SK-N-SH (cell line): ENCODE data around the gene ENTREP3. TPM values are rescaled to one million over a fixed set of nuclear protein-coding genes. Genes with fewer than 3 reads are reported as not detected.
"Not testable (repeated sequence)": the region's sequence is repeated elsewhere in the genome, so short reads cannot be mapped to it uniquely, and the experiment has no call there.

Source experiments
- CTCF ChIA-PET: fragments of 300-600, 350-600 bp; formaldehyde crosslinking; extraction: SDS; loops from one replicate; lab custom pipeline; 2021; lab: Yijun Ruan, JAX
- POLR2A ChIA-PET: fragments of 350-600 bp; sonication (Branson Sonifier 250); formaldehyde crosslinking; extraction: SDS; loops from one replicate; lab custom pipeline; 2020; ENCODE audit warnings: antibody characterized with exemption, inconsistent platforms; lab: Yijun Ruan, JAX
- DNase-seq: peaks from one replicate; pipeline ENCODE4 v3.0.0; 2012
- H2AFZ ChIP-seq: fragments of 200-600 bp; sonication (generic); 2 replicates; pipeline ENCODE4 v1.8.1; 2016; ENCODE audit warnings: antibody characterized with exemption, mild to moderate bottlenecking, low read depth
- H3F3A ChIP-seq: fragments of 200-600 bp; sonication (generic); replicated peaks from 2 replicates; pipeline ENCODE3; 2016; ENCODE audit warnings: antibody characterized with exemption, mild to moderate bottlenecking; ENCODE audit not compliant: insufficient read depth
- H3K27ac ChIP-seq, 2 experiments: fragments of 200-500 bp in 1 of 2; fragments of 200-600 bp in 1 of 2; sonication (Bioruptor generic) in 1 of 2; sonication (generic), shearing (Covaris generic) in 1 of 2; 2 replicates each; pipeline versions ENCODE4 v1.5.1 to v1.6.1; 2014 to 2016; ENCODE audit warnings: low read depth in 2 of 2, inconsistent platforms in 1 of 2, low read length in 1 of 2, mild to moderate bottlenecking in 1 of 2, mixed read lengths in 1 of 2
- H3K27me3 ChIP-seq: fragments of 200-600 bp; sonication (generic), shearing (Covaris generic); 2 replicates; pipeline ENCODE4 v1.6.1; 2016; ENCODE audit warnings: mixed run types; ENCODE audit not compliant: insufficient read depth
- H3K36me3 ChIP-seq, 2 experiments: fragments of 200-500 bp in 1 of 2; fragments of 200-600 bp in 1 of 2; sonication (Bioruptor generic) in 1 of 2; sonication (generic) in 1 of 2; replicated peaks in 1 of 2; 2 replicates each; pipeline versions ENCODE3 to v1.5.1; 2014 to 2016; ENCODE audit warnings: low read length in 1 of 2, mild to moderate bottlenecking in 1 of 2; ENCODE audit not compliant: insufficient read depth in 2 of 2, control insufficient read depth in 1 of 2
- H3K4me1 ChIP-seq, 2 experiments: fragments of 200-500 bp in 1 of 2; fragments of 200-600 bp in 1 of 2; sonication (Bioruptor generic) in 1 of 2; sonication (generic), shearing (Covaris generic) in 1 of 2; 2 replicates each; pipeline versions ENCODE4 v1.5.1 to v1.6.1; 2014 to 2016; ENCODE audit warnings: low read depth in 1 of 2, low read length in 1 of 2, mixed run types in 1 of 2; ENCODE audit not compliant: insufficient read depth in 2 of 2, control insufficient read depth in 1 of 2
- H3K4me2 ChIP-seq: fragments of 200-600 bp; sonication (generic), shearing (Covaris generic); 2 replicates; pipeline ENCODE4 v1.6.1; 2017; ENCODE audit warnings: mixed run types
- H3K4me3 ChIP-seq, 2 experiments: fragments of 200-500 bp in 1 of 2; fragments of 200-600 bp in 1 of 2; sonication (Bioruptor generic) in 1 of 2; sonication (generic), shearing (Covaris generic) in 1 of 2; 2 replicates each; pipeline versions ENCODE4 v1.5.1 to v1.8.1; 2014 to 2016; ENCODE audit warnings: low read depth in 2 of 2, inconsistent platforms in 1 of 2, low read length in 1 of 2, mild to moderate bottlenecking in 1 of 2, mixed read lengths in 1 of 2, moderate library complexity in 1 of 2
- H3K79me2 ChIP-seq: fragments of 200-600 bp; sonication (generic); 2 replicates; pipeline ENCODE4 v1.8.1; 2017; ENCODE audit warnings: mild to moderate bottlenecking; ENCODE audit not compliant: insufficient read depth
- H3K9ac ChIP-seq: fragments of 200-600 bp; sonication (generic); 2 replicates; pipeline ENCODE4 v1.6.1; 2017; ENCODE audit warnings: mixed run types
- H3K9me2 ChIP-seq: fragments of 200-600 bp; sonication (generic); 2 replicates; pipeline ENCODE4 v1.6.1; 2017; ENCODE audit warnings: mixed run types
- H3K9me3 ChIP-seq: fragments of 200-600 bp; sonication (generic); 2 replicates; pipeline ENCODE4 v1.6.1; 2017; ENCODE audit warnings: mixed run types, mild to moderate bottlenecking, moderate library complexity
- H4K20me1 ChIP-seq: fragments of 200-600 bp; sonication (generic); 2 replicates; pipeline ENCODE4 v1.6.1; 2017; ENCODE audit warnings: mild to moderate bottlenecking, mixed run types; ENCODE audit not compliant: insufficient read depth
- CTCF ChIP-seq: fragments of 200-600 bp; sonication (generic); IDR thresholded peaks from 2 replicates; pipeline ENCODE4 v1.6.1; 2017; ENCODE audit warnings: antibody characterized with exemption, mild to moderate bottlenecking, moderate library complexity
- EZH2phosphoT487 ChIP-seq: fragments of 200-600 bp; sonication (generic); IDR thresholded peaks from 2 replicates; pipeline ENCODE4 v1.6.1; 2017; ENCODE audit warnings: low read depth, mixed run types, mild to moderate bottlenecking, antibody characterized with exemption, moderate library complexity, borderline replicate concordance
- FOXJ3 ChIP-seq: sonication (generic); formaldehyde crosslinking; IDR thresholded peaks from 2 replicates; pipeline ENCODE4 v1.5.1; 2020; ENCODE audit warnings: mild to moderate bottlenecking, missing genetic modification reagents
- FOXM1 ChIP-seq: IDR thresholded peaks from 2 replicates; pipeline ENCODE4 v1.4.0; 2012; ENCODE audit warnings: low read depth, mild to moderate bottlenecking
- GABPA ChIP-seq: IDR thresholded peaks from 2 replicates; pipeline ENCODE4 v1.4.0; 2012; ENCODE audit warnings: low read depth, mild to moderate bottlenecking
- GATA2 ChIP-seq: sonication (generic); formaldehyde crosslinking; IDR thresholded peaks from 2 replicates; pipeline ENCODE4 v1.5.0; 2020; ENCODE audit warnings: mild to moderate bottlenecking, missing genetic modification reagents
- JUND ChIP-seq: IDR thresholded peaks from 2 replicates; pipeline ENCODE4 v1.4.0; 2012
- MAX ChIP-seq: IDR thresholded peaks from 2 replicates; pipeline ENCODE4 v1.4.0; 2012; ENCODE audit warnings: low read depth
- NRF1 ChIP-seq: IDR thresholded peaks from 2 replicates; pipeline ENCODE4 v1.6.1; 2012; ENCODE audit warnings: low read depth, mild to moderate bottlenecking, low read length
- RAD21 ChIP-seq: IDR thresholded peaks from 2 replicates; pipeline ENCODE4 v1.6.1; 2012; ENCODE audit warnings: mild to moderate bottlenecking, low read length
- RFX5 ChIP-seq: IDR thresholded peaks from 2 replicates; pipeline ENCODE4 v1.6.1; 2012; ENCODE audit warnings: mild to moderate bottlenecking, improper control_type of control experiment, low read length
- SMC3 ChIP-seq: IDR thresholded peaks from 2 replicates; pipeline ENCODE4 v1.6.1; 2012; ENCODE audit warnings: low read depth, low read length, improper control_type of control experiment
- TCF12 ChIP-seq: IDR thresholded peaks from 2 replicates; pipeline ENCODE4 v1.4.0; 2012
- USF1 ChIP-seq: IDR thresholded peaks from 2 replicates; pipeline ENCODE4 v1.4.0; 2012; ENCODE audit warnings: low read depth, borderline replicate concordance
- WGBS: methylation state at CpG from one replicate; pipeline ENCODE4 v1.1.6; 2017; ENCODE audit warnings: low lambda C conversion rate; 5-methylcytosine and 5-hydroxymethylcytosine counted together
- polyA plus RNA-seq, 3 experiments: library from polyadenylated mRNA; depleted of rRNA; stranded (reverse); fragments of >200 nt; gene quantifications; 2 replicates each; pipeline ENCODE4 v1.2.3, GENCODE V29; 2012
- TF ChIP-seq, protein P1 (sequence below): fragments of 150-350 bp; IDR thresholded peaks from 2 replicates; pipeline ENCODE4 v1.6.1; 2016; ENCODE audit warnings: mild to moderate bottlenecking, low read depth, low read length
- TF ChIP-seq, protein P2 (sequence below): IDR thresholded peaks from 2 replicates; pipeline ENCODE4; 2012

ENTREP3 gene
- polyA plus RNA-seq, 1 of the 3 experiments (the other 2 are of a cell fraction): 30.6 TPM

DNA sequence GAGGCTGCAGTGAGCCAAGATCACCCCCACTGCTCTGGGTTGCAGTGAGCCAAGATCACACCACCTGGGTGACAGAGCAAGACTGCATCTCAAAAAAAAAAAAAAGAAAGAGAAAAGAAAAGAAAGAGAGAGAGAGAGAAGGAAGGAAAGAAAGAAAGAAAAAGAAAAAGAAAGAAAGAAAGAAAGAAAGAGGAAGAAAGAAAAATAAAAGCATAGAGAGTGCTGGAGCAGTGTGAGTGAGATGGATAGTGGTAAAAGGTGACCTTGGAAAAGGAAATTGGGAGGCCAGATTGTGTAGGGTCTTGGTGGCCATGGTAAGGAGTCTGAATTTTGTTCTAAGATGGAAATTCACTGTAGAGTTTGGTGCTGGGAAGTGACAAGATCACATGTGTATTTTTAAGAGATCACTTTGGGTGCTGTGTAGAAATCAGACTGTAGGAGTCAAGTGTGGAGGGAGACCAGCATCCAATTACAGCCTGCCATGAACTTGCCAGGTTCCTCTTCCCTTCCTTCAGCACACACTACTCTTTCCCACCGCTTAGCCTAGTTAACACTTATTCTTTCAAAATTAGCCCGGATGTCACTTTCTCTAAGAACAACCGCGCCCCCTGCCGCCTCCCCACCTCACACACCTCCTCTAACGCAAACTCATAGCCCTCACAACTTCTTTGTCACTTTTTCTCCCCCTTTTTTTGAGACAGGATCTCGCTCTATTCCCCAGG lies 28.9 kb downstream of the ENTREP3 start:
- under 1% methylated on average over 7 of the region's 7 CpGs for WGBS

DNA sequence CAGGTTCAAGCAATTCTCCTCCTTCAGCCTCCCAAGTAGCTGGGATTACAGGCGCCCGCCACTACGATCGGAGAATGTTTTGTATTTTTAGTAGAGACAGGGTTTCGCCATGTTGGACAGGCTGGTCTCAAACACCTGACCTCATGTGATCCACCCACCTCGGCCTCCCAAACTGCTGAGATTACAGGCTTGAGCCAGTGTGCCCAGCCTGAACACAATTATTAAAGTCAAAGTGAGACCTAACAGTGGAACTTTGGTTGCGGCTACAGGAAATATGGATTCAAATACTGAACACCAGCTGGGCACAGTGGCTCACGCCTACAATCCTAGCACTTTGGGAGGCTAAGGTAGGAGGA lies 29.9 kb downstream of the ENTREP3 start:
- H3K9me2 ChIP-seq, H3K36me3 ChIP-seq, H4K20me1 ChIP-seq, H3K27me3 ChIP-seq, H3K9me3 ChIP-seq, POLR2A ChIA-PET, H2AFZ ChIP-seq, DNase-seq, H3K4me3 ChIP-seq: not testable (repeated sequence)
- H3K27ac ChIP-seq: peak overlapping the region; percentile 0 to 86; a peak in 3 of 4 replicates
- H3K79me2 ChIP-seq: peaks cover 28% of the 10 kb centered on the region
- CTCF ChIA-PET: interaction anchor here (1.4 to 4.1 kb wide), 4 partner anchors 17 to 50 kb away, joined by 4 to 48 read pairs (median 22); partner anchors contain the start of genes MTX1, THBS3 and TRIM46
- 97% methylated on average over 8 of the region's 8 CpGs for WGBS
- H3K9ac ChIP-seq: peak overlapping the region; percentile 85; the same call in 1 of the 2 replicates
- peaks cover 34% of the 10 kb centered on the region for H3F3A ChIP-seq
- peaks cover 12 to 14% of the 10 kb centered on the region in 2 experiments; a peak in 3 of 4 replicates for H3K4me1 ChIP-seq
- peak overlapping the region; percentile 91 for H3K4me2 ChIP-seq

More for the DNA sequence above, 28.9 kb downstream of the ENTREP3 start:
- Histone ChIP-seq H3K4me2 (peak overlapping the region; percentile 91), H3K4me1 (peaks cover 12 to 14% of the 10 kb centered on the region in 2 experiments; a peak in 3 of 4 replicates), H3K4me3 (peak overlapping the region; percentile 60 to 69), H3K27ac (peak overlapping the region; percentile 86 to 93), H3K79me2 (peaks cover 28% of the 10 kb centered on the region), H3K36me3 (no peaks in the 10 kb centered on the region), H2AFZ (peak overlapping the region; percentile 83; the same call in 1 of the 2 replicates), H3F3A (peaks cover 34% of the 10 kb centered on the region), H3K9me2 (no peaks in the 10 kb centered on the region), H4K20me1 (no peaks in the 10 kb centered on the region), H3K27me3 (no peaks in the 10 kb centered on the region), H3K9me3 (no peaks in the 10 kb centered on the region), H3K9ac (peak overlapping the region; percentile 85)
- POLR2A ChIA-PET: interaction anchor here (0.6 to 1.0 kb wide), 3 partner anchors 24 to 34 kb away, joined by 3 to 5 read pairs (median 4); no protein-coding TSS in a partner anchor
- peak; percentile 60 for DNase-seq
- TF ChIP-seq SMC3 (peak; percentile 23; the same call in 1 of the 2 replicates), RAD21 (peak; percentile 64), CTCF (peak; percentile 68), NRF1 (no peak)
- CTCF ChIA-PET: interaction anchor here (0.6 to 4.1 kb wide), 22 partner anchors 13 to 718 kb away, joined by 3 to 48 read pairs (median 4); partner anchors contain the start of genes KRTCAP2, MTX1, THBS3 and TRIM46

DNA sequence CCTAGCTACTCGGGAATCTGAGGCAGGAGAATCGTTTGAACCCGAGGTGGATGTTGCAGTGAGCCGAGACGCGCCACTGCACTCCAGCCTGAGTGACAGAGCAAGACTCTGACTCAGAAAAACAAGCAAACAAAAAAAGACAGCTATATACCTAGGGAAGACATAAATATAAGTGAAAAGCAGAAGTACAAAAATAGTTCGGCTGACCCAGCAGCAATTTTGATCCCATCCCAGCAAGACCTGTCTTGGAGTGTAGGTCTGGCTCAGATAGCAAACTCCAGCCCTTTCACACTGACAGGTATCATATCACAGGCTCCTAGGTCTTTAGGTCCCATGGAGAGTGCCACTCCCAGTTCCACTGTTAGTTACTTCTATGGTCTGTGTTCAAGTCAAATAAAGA lies 32.2 kb downstream of the ENTREP3 start:
- DNase-seq: no peak
- no peaks in the 10 kb centered on the region for H4K20me1 ChIP-seq
- H3K9me3 ChIP-seq: no peaks in the 10 kb centered on the region
- H3K4me1 ChIP-seq: peaks cover 12 to 24% of the 10 kb centered on the region in 2 experiments; a peak in 3 of 4 replicates
- H3K9me2 ChIP-seq: no peaks in the 10 kb centered on the region
- H3K36me3 ChIP-seq: no peaks in the 10 kb centered on the region
- peaks cover 28% of the 10 kb centered on the region for H3K79me2 ChIP-seq
- H3K4me2 ChIP-seq: no peak overlapping the region
- H3K9ac ChIP-seq: no peak overlapping the region
- no peak overlapping the region for H2AFZ ChIP-seq
- H3F3A ChIP-seq: peaks cover 40% of the 10 kb centered on the region
- H3K4me3 ChIP-seq: no peak overlapping the region
- ChIA-PET CTCF (interaction anchor here (0.6 to 1.5 kb wide), 3 partner anchors 16 to 733 kb away, joined by 3 to 4 read pairs (median 3); no protein-coding TSS in a partner anchor), POLR2A (no interaction called here)
- H3K27ac ChIP-seq: no peak overlapping the region
- no peaks in the 10 kb centered on the region for H3K27me3 ChIP-seq
- 82% methylated on average over 7 of the region's 7 CpGs for WGBS
- TF ChIP-seq NRF1 (no peak), EZH2phosphoT487 (no peak), USF1 (no peak), JUND (no peak), FOXM1 (no peak), FOXJ3 (CRISPR knock-in tag) (no peak), GATA2 (CRISPR knock-in tag) (no peak), GABPA (no peak), RFX5 (no peak), TCF12 (no peak), MAX (no peak)
- TF ChIP-seq, protein P1, sequence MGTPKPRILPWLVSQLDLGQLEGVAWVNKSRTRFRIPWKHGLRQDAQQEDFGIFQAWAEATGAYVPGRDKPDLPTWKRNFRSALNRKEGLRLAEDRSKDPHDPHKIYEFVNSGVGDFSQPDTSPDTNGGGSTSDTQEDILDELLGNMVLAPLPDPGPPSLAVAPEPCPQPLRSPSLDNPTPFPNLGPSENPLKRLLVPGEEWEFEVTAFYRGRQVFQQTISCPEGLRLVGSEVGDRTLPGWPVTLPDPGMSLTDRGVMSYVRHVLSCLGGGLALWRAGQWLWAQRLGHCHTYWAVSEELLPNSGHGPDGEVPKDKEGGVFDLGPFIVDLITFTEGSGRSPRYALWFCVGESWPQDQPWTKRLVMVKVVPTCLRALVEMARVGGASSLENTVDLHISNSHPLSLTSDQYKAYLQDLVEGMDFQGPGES: no peak
- TF ChIP-seq, protein P2, sequence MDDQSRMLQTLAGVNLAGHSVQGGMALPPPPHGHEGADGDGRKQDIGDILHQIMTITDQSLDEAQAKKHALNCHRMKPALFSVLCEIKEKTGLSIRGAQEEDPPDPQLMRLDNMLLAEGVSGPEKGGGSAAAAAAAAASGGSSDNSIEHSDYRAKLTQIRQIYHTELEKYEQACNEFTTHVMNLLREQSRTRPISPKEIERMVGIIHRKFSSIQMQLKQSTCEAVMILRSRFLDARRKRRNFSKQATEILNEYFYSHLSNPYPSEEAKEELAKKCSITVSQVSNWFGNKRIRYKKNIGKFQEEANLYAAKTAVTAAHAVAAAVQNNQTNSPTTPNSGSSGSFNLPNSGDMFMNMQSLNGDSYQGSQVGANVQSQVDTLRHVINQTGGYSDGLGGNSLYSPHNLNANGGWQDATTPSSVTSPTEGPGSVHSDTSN: no peak
